Common myeloid progenitor, CD34-positive (primary cell): ENCODE results near the gene USP34.
"Not testable (repeated sequence)": the region's sequence is repeated elsewhere in the genome, so short reads cannot be mapped to it uniquely, and the experiment has no call there.

Source experiments
- CTCF ChIA-PET: fragments of 350-600 bp; sonication (Branson Sonifier 250); formaldehyde crosslinking; loops from one replicate; lab custom pipeline; 2021; ENCODE audit warnings: antibody characterized with exemption; lab: Charles Lee
- POLR2A ChIA-PET: fragments of 350-600 bp; sonication (Branson Sonifier 250); formaldehyde crosslinking; loops from one replicate; lab custom pipeline; 2021; ENCODE audit warnings: antibody characterized with exemption; lab: Charles Lee
- DNase-seq, 3 donors: peaks; one replicate each; pipeline versions ENCODE4 v3.0.0 to v3.0.0-alpha.2; 2013
- H3K27ac ChIP-seq, 2 experiments: 1 replicate in 1 of 2; 2 replicates in 1 of 2; pipeline ENCODE4 v1.7.0; 2013; ENCODE audit warnings: inconsistent platforms in 2 of 2, low read length in 2 of 2, mild to moderate bottlenecking in 2 of 2, low read depth in 1 of 2, moderate library complexity in 1 of 2; ENCODE audit not compliant: severe bottlenecking in 2 of 2, insufficient read depth in 1 of 2, poor library complexity in 1 of 2
- H3K27me3 ChIP-seq, 5 experiments: replicated peaks in 2 of 5; 1 replicate in 3 of 5; 2 replicates in 2 of 5; pipeline versions ENCODE4 v1.6.1 to v1.7.0; 2013; ENCODE audit warnings: low read length in 4 of 5, mild to moderate bottlenecking in 2 of 5, moderate library complexity in 2 of 5, inconsistent platforms in 1 of 5; ENCODE audit not compliant: insufficient read depth in 5 of 5, control insufficient read depth in 4 of 5
- H3K36me3 ChIP-seq, 4 experiments: 1 replicate in 2 of 4; 2 replicates in 2 of 4; pipeline versions ENCODE4 v1.6.1 to v1.7.0; 2013; ENCODE audit warnings: low read length in 3 of 4, control low read depth in 1 of 4, mild to moderate bottlenecking in 1 of 4; ENCODE audit not compliant: control insufficient read depth in 4 of 4, insufficient read depth in 4 of 4
- H3K4me1 ChIP-seq, 4 experiments: 1 replicate in 3 of 4; 2 replicates in 1 of 4; pipeline versions ENCODE4 v1.6.1 to v1.7.1; 2013; ENCODE audit warnings: low read length in 3 of 4, mild to moderate bottlenecking in 3 of 4, control low read depth in 1 of 4, inconsistent platforms in 1 of 4, moderate library complexity in 1 of 4; ENCODE audit not compliant: control insufficient read depth in 4 of 4, insufficient read depth in 4 of 4; ENCODE audit errors: control extremely low read depth in 1 of 4
- H3K4me3 ChIP-seq, 7 experiments: 1 replicate in 4 of 7; 2 replicates in 3 of 7; pipeline versions ENCODE4 v1.5.1 to v1.7.0; 2013; ENCODE audit warnings: mild to moderate bottlenecking in 7 of 7, low read length in 6 of 7, moderate library complexity in 6 of 7, inconsistent platforms in 2 of 7, low read depth in 2 of 7, control low read depth in 1 of 7; ENCODE audit not compliant: insufficient read depth in 4 of 7, control insufficient read depth in 1 of 7; ENCODE audit errors: extremely low read depth in 1 of 7
- H3K9me3 ChIP-seq, 5 experiments: 1 replicate in 4 of 5; 2 replicates in 1 of 5; pipeline versions ENCODE4 v1.6.1 to v1.7.1; 2013; ENCODE audit warnings: low read length in 4 of 5, mild to moderate bottlenecking in 2 of 5, inconsistent platforms in 1 of 5, low read depth in 1 of 5, moderate library complexity in 1 of 5; ENCODE audit not compliant: control insufficient read depth in 4 of 5, insufficient read depth in 2 of 5; ENCODE audit errors: control extremely low read depth in 1 of 5
- WGBS: methylation state at CpG from one replicate; pipeline ENCODE4 v1.1.5; 2013; ENCODE audit not compliant: insufficient coverage; 5-methylcytosine and 5-hydroxymethylcytosine counted together

The USP34 gene

DNA sequence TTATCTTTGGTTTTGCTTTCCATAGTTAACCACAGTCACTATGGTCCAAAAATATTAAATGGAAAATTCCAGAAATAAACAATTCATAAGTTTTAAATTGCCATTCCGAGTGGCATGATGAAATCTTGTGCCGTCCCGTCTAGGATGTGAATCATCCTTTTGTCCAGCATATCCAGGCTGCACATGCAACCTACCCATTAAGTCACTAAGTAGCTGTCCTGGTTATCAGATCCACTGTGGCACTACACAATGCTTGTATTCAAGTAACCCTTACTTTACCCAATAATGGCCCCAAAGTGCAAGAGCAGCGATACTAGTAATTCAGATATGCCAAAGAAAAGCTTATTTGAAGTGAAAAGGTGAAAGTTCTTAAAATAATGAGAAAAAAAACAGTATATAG is 10.7 kb downstream of the USP34 start:
- H3K9me3 ChIP-seq, result no peaks in the 10 kb centered on the region
- H3K4me1 ChIP-seq, result peaks cover 0 to 10% (median 6%) of the 10 kb centered on the region in 4 experiments
- ChIA-PET POLR2A (no interaction called here), CTCF (interaction anchor here (0.9 to 1.3 kb wide), 3 partner anchors 10 to 30 kb away, joined by 3 to 4 read pairs (median 3); no protein-coding TSS in a partner anchor)
- 100% methylated on average over 2 of the region's 4 CpGs for WGBS
- DNase-seq, result no peak
- H3K27ac ChIP-seq, result peak overlapping the region in 1 of 2 experiments; percentile 19
- no peaks in the 10 kb centered on the region for H3K27me3 ChIP-seq
- no peak overlapping the region for H3K4me3 ChIP-seq
- peaks cover 0 to 4% (median 1%) of the 10 kb centered on the region in 4 experiments for H3K36me3 ChIP-seq

GRCh38 chr2:61456746-61457420 is 14.0 kb downstream of the USP34 start:
- POLR2A ChIA-PET, result interaction anchor here (0.7 kb wide), 1 partner anchor 72 kb away, joined by 3 read pairs; no protein-coding TSS in a partner anchor
- CTCF ChIA-PET, result interaction anchor here (1.0 to 1.7 kb wide), 2 partner anchors 13 to 26 kb away, joined by 3 to 5 read pairs; no protein-coding TSS in a partner anchor
- Histone ChIP-seq H3K36me3 (peaks cover 0 to 7% (median 1%) of the 10 kb centered on the region in 4 experiments), H3K4me3 (no peak overlapping the region), H3K4me1 (peaks cover 0 to 6% (median 4%) of the 10 kb centered on the region in 4 experiments), H3K27ac (no peak overlapping the region), H3K9me3 (no peaks in the 10 kb centered on the region), H3K27me3 (no peaks in the 10 kb centered on the region)
- no peak for DNase-seq
- WGBS, result 100% methylated on average over 5 of the region's 6 CpGs

- H3K27me3 ChIP-seq, result no peaks in the 10 kb centered on the region
- peaks cover 0 to 6% (median 4%) of the 10 kb centered on the region in 4 experiments for H3K4me1 ChIP-seq
- ChIA-PET POLR2A (interaction anchor here (0.7 kb wide), 1 partner anchor 73 kb away, joined by 3 read pairs; no protein-coding TSS in a partner anchor), CTCF (no interaction called here)
- peaks cover 0 to 2% (median 0%) of the 10 kb centered on the region in 5 experiments for H3K9me3 ChIP-seq
- no peak for DNase-seq
- 100% methylated on average over 3 of the region's 5 CpGs for WGBS
- no peak overlapping the region for H3K27ac ChIP-seq
- peaks cover 0 to 7% (median 4%) of the 10 kb centered on the region in 4 experiments for H3K36me3 ChIP-seq
- H3K4me3 ChIP-seq, result no peak overlapping the region
These were observed 14.7 kb downstream of the USP34 start for GRCh38 chr2:61456070-61456745.

GRCh38 chr2:61454972-61455371 is 15.9 kb downstream of the USP34 start:
- WGBS, result 98% methylated on average over 6 of the region's 8 CpGs
- H3K36me3 ChIP-seq, H3K9me3 ChIP-seq, CTCF ChIA-PET, H3K27ac ChIP-seq, H3K4me3 ChIP-seq, POLR2A ChIA-PET, H3K27me3 ChIP-seq, H3K4me1 ChIP-seq, DNase-seq: not testable (repeated sequence)

DNA sequence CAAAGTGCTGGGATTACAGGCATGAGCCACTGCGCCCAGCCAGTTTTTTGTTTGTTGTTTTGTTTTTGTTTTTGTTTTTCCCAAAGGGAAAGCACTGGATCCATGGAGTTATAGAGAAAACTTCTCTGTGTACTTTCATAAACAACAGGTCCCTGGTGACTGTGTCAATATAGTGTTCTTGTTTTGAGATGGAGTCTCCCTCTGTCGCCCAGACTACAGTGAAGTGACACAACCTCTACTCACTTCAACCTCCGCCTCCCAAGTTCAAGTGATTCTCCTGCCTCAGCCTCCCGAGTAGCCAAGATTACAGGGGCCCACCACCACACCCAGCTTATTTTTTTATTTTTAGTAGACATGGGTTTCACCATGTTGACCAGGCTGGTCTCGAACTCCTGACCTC is 16.5 kb downstream of the USP34 start:
- H3K4me3 ChIP-seq, result no peak overlapping the region
- POLR2A ChIA-PET, result no interaction called here
- DNase-seq, result no peak
- CTCF ChIA-PET, result no interaction called here
- H3K27me3 ChIP-seq, result no peaks in the 10 kb centered on the region
- H3K4me1 ChIP-seq, result peaks cover 0 to 6% (median 4%) of the 10 kb centered on the region in 4 experiments
- WGBS, result 100% methylated on average over 3 of the region's 5 CpGs
- H3K9me3 ChIP-seq, result peaks cover 0 to 2% (median 0%) of the 10 kb centered on the region in 5 experiments
- H3K36me3 ChIP-seq, result peaks cover 0 to 5% (median 3%) of the 10 kb centered on the region in 4 experiments
- no peak overlapping the region for H3K27ac ChIP-seq

- Histone ChIP-seq H3K4me1 (peaks cover 0 to under 1% (median 0%) of the 10 kb centered on the region in 4 experiments), H3K9me3 (peaks cover 0 to 2% (median 0%) of the 10 kb centered on the region in 5 experiments), H3K4me3 (no peak overlapping the region), H3K27me3 (no peaks in the 10 kb centered on the region), H3K36me3 (peaks cover 3 to 8% (median 3%) of the 10 kb centered on the region in 4 experiments), H3K27ac (no peak overlapping the region)
- no peak for DNase-seq
- POLR2A ChIA-PET, result no interaction called here
- CTCF ChIA-PET, result interaction anchor here (1.1 kb wide), 1 partner anchor 16 kb away, joined by 3 read pairs; no protein-coding TSS in a partner anchor
- WGBS, result 97% methylated on average over 4 of the region's 8 CpGs
These were observed 18.5 kb downstream of the USP34 start for GRCh38 chr2:61452392-61452791.
